H1 (cell line): ENCODE measurements around the gene LRIT2. TPM values are rescaled to one million over a fixed set of nuclear protein-coding genes. Genes with fewer than 3 reads are reported as not detected.
"Not testable (repeated sequence)": the region's sequence is repeated elsewhere in the genome, so short reads cannot be mapped to it uniquely, and the experiment has no call there.

Experiments
- CTCF ChIA-PET: fragments of 300-600 bp; sonication (Branson Sonifier 250); formaldehyde crosslinking; loops from one replicate; lab custom pipeline; 2021; ENCODE audit not compliant: partially characterized antibody; lab: Charles Lee
- POLR2A ChIA-PET: fragments of 300-600 bp; sonication (Branson Sonifier 250); formaldehyde crosslinking; loops from one replicate; lab custom pipeline; 2021; ENCODE audit warnings: inconsistent platforms; ENCODE audit not compliant: partially characterized antibody; lab: Charles Lee
- DNase-seq, 2 experiments: peaks; one replicate each; pipeline versions ENCODE4 v3.0.0 to v3.0.0-alpha.2; 2010 to 2022; ENCODE audit warnings: low spot score in 2 of 2, low read depth in 1 of 2, mixed read lengths in 1 of 2
- FAIRE-seq: peaks from 2 replicates; lab custom pipeline; 2011; peaks lifted over from hg19 to GRCh38; lab: Jason Lieb, UNC
- H2AFZ ChIP-seq: 2 replicates; pipeline ENCODE4 v1.8.1; 2012; ENCODE audit warnings: low read length, inconsistent platforms
- H2AK5ac ChIP-seq: 2 replicates; pipeline ENCODE4 v1.6.1; 2013; ENCODE audit warnings: low read depth, low read length
- H2BK120ac ChIP-seq: replicated peaks from 2 replicates; pipeline ENCODE3; 2013; ENCODE audit warnings: low read depth, low read length, inconsistent platforms
- H2BK12ac ChIP-seq: 2 replicates; pipeline ENCODE4 v1.6.1; 2013; ENCODE audit warnings: low read depth, low read length
- H2BK15ac ChIP-seq: 2 replicates; pipeline ENCODE4 v1.6.1; 2013; ENCODE audit warnings: low read length
- H2BK20ac ChIP-seq: 2 replicates; pipeline ENCODE4 v1.6.1; 2013; ENCODE audit warnings: low read length
- H2BK5ac ChIP-seq: 2 replicates; pipeline ENCODE4 v1.6.1; 2013; ENCODE audit warnings: low read depth, low read length
- H3K14ac ChIP-seq: 2 replicates; pipeline ENCODE4 v1.6.1; 2013; ENCODE audit warnings: inconsistent platforms; ENCODE audit not compliant: insufficient read length
- H3K18ac ChIP-seq: 2 replicates; pipeline ENCODE4 v1.6.1; 2013; ENCODE audit warnings: low read length; ENCODE audit errors: extremely low read depth
- H3K23ac ChIP-seq: 2 replicates; pipeline ENCODE4 v1.6.1; 2013; ENCODE audit warnings: inconsistent platforms; ENCODE audit not compliant: insufficient read length
- H3K23me2 ChIP-seq: 2 replicates; pipeline ENCODE4 v1.6.1; 2013; ENCODE audit warnings: low read depth, low read length
- H3K27ac ChIP-seq: 2 replicates; pipeline ENCODE4 v1.6.1; 2011; ENCODE audit warnings: low read depth, low read length, inconsistent platforms
- H3K27me3 ChIP-seq, 4 experiments: replicated peaks in 1 of 4; 1 replicate in 1 of 4; 2 replicates in 3 of 4; pipeline versions ENCODE4 v1.6.1 to v1.8.1; 2011 to 2013; ENCODE audit warnings: low read length in 3 of 4, mild to moderate bottlenecking in 3 of 4, inconsistent platforms in 2 of 4, mixed read lengths in 2 of 4, moderate library complexity in 1 of 4; ENCODE audit not compliant: control insufficient read depth in 3 of 4, insufficient read depth in 3 of 4; ENCODE audit errors: extremely low read depth in 1 of 4
- H3K36me3 ChIP-seq, 4 experiments: 2 replicates each; pipeline versions ENCODE4 v1.6.1 to v1.8.1; 2011 to 2013; ENCODE audit warnings: mild to moderate bottlenecking in 4 of 4, low read length in 3 of 4, moderate library complexity in 2 of 4, control low read depth in 1 of 4, inconsistent platforms in 1 of 4; ENCODE audit not compliant: insufficient read depth in 4 of 4, control insufficient read depth in 2 of 4
- H3K4ac ChIP-seq: replicated peaks from 2 replicates; pipeline ENCODE3; 2013; ENCODE audit warnings: low read length, low read depth, mixed read lengths, inconsistent platforms; ENCODE audit not compliant: insufficient read length
- H3K4me1 ChIP-seq, 4 experiments: replicated peaks in 1 of 4; 1 replicate in 1 of 4; 2 replicates in 3 of 4; pipeline versions ENCODE4 v1.6.1 to v1.8.1; 2011 to 2013; ENCODE audit warnings: low read length in 3 of 4, inconsistent platforms in 2 of 4, mixed read lengths in 1 of 4; ENCODE audit not compliant: insufficient read depth in 4 of 4, control insufficient read depth in 3 of 4
- H3K4me2 ChIP-seq, 2 experiments: 2 replicates each; pipeline versions ENCODE4 v1.6.1 to v1.8.1; 2011 to 2013; ENCODE audit warnings: low read depth in 2 of 2, low read length in 2 of 2, control low read depth in 1 of 2, inconsistent platforms in 1 of 2, mild to moderate bottlenecking in 1 of 2; ENCODE audit not compliant: insufficient read depth in 1 of 2
- H3K4me3 ChIP-seq, 4 experiments: fragments of 200-600, 300-600 bp in 1 of 4; sonication (generic), shearing (Covaris generic), sonication (Bioruptor Twin) in 1 of 4; 2 replicates each; pipeline versions ENCODE4 v1.5.1 to v1.8.1; 2011 to 2016; ENCODE audit warnings: low read length in 4 of 4, low read depth in 3 of 4, control low read depth in 2 of 4, inconsistent platforms in 2 of 4, mild to moderate bottlenecking in 2 of 4, mixed read lengths in 1 of 4, moderate library complexity in 1 of 4; ENCODE audit not compliant: insufficient read depth in 2 of 4; ENCODE audit errors: extremely low read depth in 1 of 4
- H3K56ac ChIP-seq: replicated peaks from 2 replicates; pipeline ENCODE3; 2013; ENCODE audit warnings: low read depth, mild to moderate bottlenecking, mixed read lengths, low read length, inconsistent platforms; ENCODE audit not compliant: insufficient read length
- H3K79me1 ChIP-seq: 2 replicates; pipeline ENCODE4 v1.6.1; 2013; ENCODE audit warnings: low read depth, low read length, control low read depth
- H3K79me2 ChIP-seq, 2 experiments: 2 replicates each; pipeline versions ENCODE4 v1.6.1 to v1.8.1; 2012 to 2013; ENCODE audit warnings: low read length in 2 of 2, mild to moderate bottlenecking in 2 of 2, inconsistent platforms in 1 of 2; ENCODE audit not compliant: insufficient read depth in 2 of 2, control insufficient read depth in 1 of 2
- H3K9ac ChIP-seq, 4 experiments: replicated peaks in 1 of 4; 1 replicate in 1 of 4; 2 replicates in 3 of 4; pipeline versions ENCODE4 v1.6.1 to v1.8.1; 2011 to 2013; ENCODE audit warnings: low read depth in 3 of 4, low read length in 3 of 4, control low read depth in 2 of 4, mild to moderate bottlenecking in 2 of 4, moderate library complexity in 2 of 4, inconsistent platforms in 1 of 4; ENCODE audit errors: extremely low read depth in 1 of 4
- H3K9me3 ChIP-seq, 2 experiments: 2 replicates each; pipeline versions ENCODE4 v1.6.1 to v1.8.1; 2012 to 2013; ENCODE audit warnings: mild to moderate bottlenecking in 2 of 2, moderate library complexity in 2 of 2, control low read depth in 1 of 2, inconsistent platforms in 1 of 2, low read depth in 1 of 2, low read length in 1 of 2, mixed read lengths in 1 of 2; ENCODE audit not compliant: insufficient read depth in 2 of 2
- H4K20me1 ChIP-seq, 2 experiments: replicated peaks in 1 of 2; 2 replicates each; pipeline versions ENCODE3 to v1.8.1; 2011 to 2013; ENCODE audit warnings: inconsistent platforms in 2 of 2, low read length in 2 of 2, mild to moderate bottlenecking in 1 of 2; ENCODE audit not compliant: insufficient read depth in 2 of 2, control insufficient read depth in 1 of 2
- H4K5ac ChIP-seq: 2 replicates; pipeline ENCODE4 v1.6.1; 2013; ENCODE audit warnings: low read length, low read depth, mixed read lengths, inconsistent platforms; ENCODE audit not compliant: insufficient read length
- H4K8ac ChIP-seq: 2 replicates; pipeline ENCODE4 v1.8.0; 2013; ENCODE audit warnings: mild to moderate bottlenecking, moderate library complexity, low read length, inconsistent platforms; ENCODE audit not compliant: insufficient read depth; ENCODE audit errors: extremely low read depth
- H4K91ac ChIP-seq: replicated peaks from 2 replicates; pipeline ENCODE3; 2013; ENCODE audit warnings: low read length, mixed read lengths, inconsistent platforms; ENCODE audit not compliant: insufficient read length
- WGBS, 2 experiments: shearing (Covaris generic) in 1 of 2; methylation state at CpG; one replicate each; pipeline versions ENCODE4 v1.1.6 to v1.1.7; 2013 to 2015; ENCODE audit warnings: low lambda C conversion rate in 2 of 2, mixed read lengths in 2 of 2, inconsistent platforms in 1 of 2, low coverage in 1 of 2, missing lambda C conversion rate in 1 of 2; ENCODE audit not compliant: insufficient replicate concordance in 2 of 2, insufficient coverage in 1 of 2, insufficient read length in 1 of 2; ENCODE audit errors: extremely low coverage in 1 of 2, missing lambda C conversion rate in 1 of 2; 5-methylcytosine and 5-hydroxymethylcytosine counted together
- polyA plus RNA-seq, 7 experiments: library from polyadenylated mRNA; depleted of rRNA in 3 of 7; stranded (reverse) in 5 of 7; unstranded in 2 of 7; fragments of >200 nt in 5 of 7; fragments of 200-250 nt in 2 of 7; gene quantifications; 1 replicate in 5 of 7; 2 replicates in 1 of 7; 4 replicates in 1 of 7; pipeline versions ENCODE4 v1.2.1 to v1.2.3, GENCODE V29; 2011 to 2013; ENCODE audit warnings: missing spikeins in 2 of 7, mixed read lengths in 2 of 7
- total RNA-seq: library from RNA; stranded (reverse); fragmentation: NEBNext Ultra II Directional; extraction: Animal tissue kit (Norgen Biotek cat#: 25700); gene quantifications from 2 replicates; pipeline ENCODE4 v1.2.1, GENCODE V29; 2021

Gene LRIT2
- total and polyA plus RNA-seq, 2 of the 8 experiments (the other 6 are each of a cell fraction or from before 2014, with no cell fraction given), result not detected

DNA sequence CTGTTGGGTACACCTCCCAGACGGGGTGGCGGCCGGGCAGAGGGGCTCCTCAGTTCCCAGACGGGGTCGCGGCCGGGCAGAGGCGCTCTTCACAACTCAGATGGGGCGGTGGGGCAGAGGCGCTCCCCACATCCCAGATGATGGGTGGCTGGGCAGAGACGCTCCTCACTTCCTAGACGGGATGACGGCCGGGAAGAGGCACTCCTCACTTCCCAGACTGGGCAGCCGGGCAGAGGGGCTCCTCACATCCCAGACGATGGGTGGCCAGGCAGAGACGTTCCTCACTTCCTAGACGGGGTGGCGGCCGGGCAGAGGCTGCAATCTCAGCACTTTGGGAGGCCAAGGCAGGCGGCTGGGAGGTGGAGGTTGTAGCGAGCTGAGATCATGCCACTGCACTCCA lies 45.0 kb downstream of the LRIT2 start:
- H2AK5ac ChIP-seq, H3K9ac ChIP-seq, H3K36me3 ChIP-seq, H4K5ac ChIP-seq, H3K14ac ChIP-seq, H2BK120ac ChIP-seq, H3K56ac ChIP-seq, H3K18ac ChIP-seq, H3K4me1 ChIP-seq, H2AFZ ChIP-seq, H3K27ac ChIP-seq, H2BK15ac ChIP-seq, H3K79me2 ChIP-seq, H2BK20ac ChIP-seq, DNase-seq, H3K23me2 ChIP-seq, H3K4me2 ChIP-seq, H3K23ac ChIP-seq, H2BK5ac ChIP-seq, FAIRE-seq, H3K4me3 ChIP-seq, H3K4ac ChIP-seq, POLR2A ChIA-PET, H4K91ac ChIP-seq, H3K79me1 ChIP-seq, H3K9me3 ChIP-seq, H3K27me3 ChIP-seq, H2BK12ac ChIP-seq, H4K20me1 ChIP-seq, H4K8ac ChIP-seq, CTCF ChIA-PET: not testable (repeated sequence)
- 88% methylated on average over 21 of the region's 22 CpGs; no CpG with 5 or more reads in 1 of the 2 experiments for WGBS, 2 experiments
